Suppressor macrophage (primary cell): Measurements from ENCODE around the gene ZNF516.

Source experiments
- DNase-seq, 4 experiments: peaks; one replicate each; pipeline ENCODE4 v3.0.0-alpha.2; 2020 to 2022

The ZNF516 gene

DNA sequence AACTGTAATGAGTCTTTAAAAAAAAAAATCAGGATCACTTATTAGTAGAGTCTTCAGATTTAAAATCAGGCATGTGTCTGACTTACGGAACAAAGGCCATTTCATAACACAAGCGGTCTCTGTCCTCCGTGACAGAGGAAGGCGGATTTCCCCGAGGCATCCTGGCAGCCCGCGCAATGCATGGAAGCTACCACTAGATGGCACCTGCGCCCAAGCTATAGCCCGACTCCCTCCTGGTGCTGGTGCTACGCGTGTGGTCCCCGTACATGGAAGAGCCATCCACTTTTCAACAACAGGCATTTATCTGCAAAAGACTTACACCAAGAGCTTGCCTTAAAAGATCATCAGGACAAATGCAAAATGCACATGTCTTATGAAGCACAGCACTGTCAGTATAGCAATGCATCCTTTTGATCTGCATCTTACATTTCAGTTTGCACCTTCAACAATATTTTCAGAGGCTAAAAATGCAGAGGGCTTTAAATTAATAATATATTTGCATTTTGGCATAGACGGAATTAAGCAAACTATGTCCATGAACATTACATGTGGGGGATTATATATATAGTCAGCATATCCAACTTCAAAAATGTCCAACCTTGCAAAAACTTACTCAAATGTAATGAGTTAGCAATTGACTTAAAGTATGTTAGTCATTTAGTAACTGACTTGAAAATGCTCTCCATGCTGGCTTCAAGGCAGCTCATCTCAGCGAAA is 96.0 kb downstream of the ZNF516 start:
- DNase-seq: peak; percentile 87 to 92 (median 90)

- no peak for DNase-seq
Observed at GRCh38 chr18:76398295-76398694, 96.7 kb downstream of the ZNF516 start.

- no peak for DNase-seq
Observed at GRCh38 chr18:76397631-76398030, 97.4 kb downstream of the ZNF516 start.

- no peak for DNase-seq
Observed at GRCh38 chr18:76396792-76397191, 98.2 kb downstream of the ZNF516 start.

- peak; percentile 62 to 72 (median 67) for DNase-seq
Observed at GRCh38 chr18:76395609-76396008, 99.4 kb downstream of the ZNF516 start.

GRCh38 chr18:76394780-76395476 is 100.1 kb downstream of the ZNF516 start:
- peak in 2 of 4 experiments; percentile 28 for DNase-seq

DNA sequence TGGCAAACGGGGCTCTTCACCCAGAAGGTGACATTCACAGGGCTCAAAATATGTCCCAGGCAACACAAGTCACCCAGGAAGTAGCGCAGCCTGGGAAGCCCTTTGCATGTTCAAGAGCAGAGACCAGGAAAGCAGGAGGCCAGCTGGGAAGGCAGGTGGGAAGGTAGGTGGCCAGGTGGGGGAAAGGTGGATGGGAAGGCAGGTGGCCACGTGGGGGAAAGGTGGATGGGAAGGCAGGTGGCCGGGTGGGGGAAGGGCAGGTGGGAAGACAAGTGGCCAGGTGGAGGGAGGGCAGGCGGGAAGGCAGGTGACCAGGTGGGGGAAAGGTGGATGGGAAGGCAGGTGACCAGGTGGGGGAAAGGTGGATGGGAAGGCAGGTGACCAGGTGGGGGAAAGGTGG is 102.7 kb downstream of the ZNF516 start:
- DNase-seq: no peak

DNA sequence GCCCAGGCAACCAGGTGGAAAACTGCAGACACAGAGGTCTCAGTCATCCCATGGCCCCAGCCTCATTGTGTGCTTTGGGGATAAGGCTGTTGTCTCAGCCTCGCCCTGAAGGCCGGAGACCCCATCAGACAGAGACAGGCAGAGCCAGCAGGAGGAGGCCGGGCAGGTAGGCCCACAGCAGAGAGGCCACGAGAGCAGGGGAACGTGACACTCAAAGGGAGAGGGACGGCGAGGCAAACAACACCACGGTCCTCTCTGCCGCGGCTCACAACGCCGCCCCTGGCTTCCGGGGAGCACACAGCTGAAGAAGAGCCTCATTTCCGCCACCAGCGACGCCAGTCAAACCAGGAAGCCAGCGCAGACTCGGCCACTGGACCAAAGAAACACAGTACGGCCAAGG is 103.3 kb downstream of the ZNF516 start:
- DNase-seq: no peak

- no peak for DNase-seq
Observed at GRCh38 chr18:76391038-76391437, 104.0 kb downstream of the ZNF516 start.

DNA sequence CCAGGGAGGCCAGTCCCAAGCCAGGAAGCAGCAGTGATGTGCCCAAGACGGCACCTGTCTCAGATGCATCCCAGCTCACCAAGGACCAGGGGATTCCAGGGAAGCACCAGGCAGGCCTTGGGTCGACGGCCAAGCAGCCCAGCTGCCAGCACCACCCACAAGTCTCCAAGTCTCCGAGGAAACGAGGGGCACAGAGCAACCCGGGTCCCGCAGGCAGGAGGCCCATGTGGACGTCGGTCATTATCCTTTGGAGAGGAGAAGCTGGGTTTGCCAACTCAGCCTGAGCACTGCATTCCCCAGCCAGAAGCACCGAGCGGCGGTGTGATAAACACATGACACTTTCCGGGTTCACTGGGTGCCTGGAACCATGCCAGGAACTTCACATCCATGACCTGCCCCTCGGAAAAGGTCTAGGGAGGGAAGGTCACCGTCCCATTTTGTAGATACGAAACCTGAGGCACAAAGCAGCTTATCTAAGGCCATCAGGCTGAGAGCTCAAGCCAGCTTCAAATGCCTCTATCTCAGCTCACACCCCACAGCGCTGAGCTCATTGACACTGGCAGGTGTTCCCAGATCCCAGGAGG is 104.5 kb downstream of the ZNF516 start:
- DNase-seq: no peak

- DNase-seq: peak in 1 of 4 experiments; percentile 26
Observed at GRCh38 chr18:76389716-76390115, 105.3 kb downstream of the ZNF516 start.

DNA sequence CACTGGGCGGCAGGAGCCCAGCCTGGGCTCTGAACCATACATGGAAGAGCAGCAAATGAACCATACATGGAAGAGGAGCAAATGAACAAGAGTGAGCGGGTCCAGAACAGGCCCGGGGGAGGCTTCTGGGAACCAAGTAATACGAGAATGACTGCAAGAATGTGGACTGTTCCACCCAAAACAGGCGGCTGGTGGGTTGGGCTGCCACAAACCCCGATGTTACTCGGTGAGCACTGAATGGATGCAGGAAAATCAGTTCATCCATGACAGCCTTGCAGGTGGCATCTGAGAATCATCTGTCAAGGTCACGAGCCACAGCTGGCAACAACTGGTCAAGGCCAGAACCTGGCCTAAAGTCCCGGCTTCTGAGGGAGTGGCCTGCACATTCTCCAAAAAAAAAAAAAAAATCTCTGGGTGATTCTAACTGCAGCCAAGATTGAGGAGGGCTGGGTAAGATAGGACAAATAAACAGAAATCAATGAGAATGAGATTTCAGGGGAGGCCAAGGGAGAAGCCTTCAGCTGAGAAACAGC is 106.1 kb downstream of the ZNF516 start:
- no peak for DNase-seq

GRCh38 chr18:76388261-76388660 is 106.8 kb downstream of the ZNF516 start:
- no peak for DNase-seq

GRCh38 chr18:76387608-76388007 is 107.4 kb downstream of the ZNF516 start:
- no peak for DNase-seq

- DNase-seq: no peak
Observed at GRCh38 chr18:76386886-76387285, 108.2 kb downstream of the ZNF516 start.

DNA sequence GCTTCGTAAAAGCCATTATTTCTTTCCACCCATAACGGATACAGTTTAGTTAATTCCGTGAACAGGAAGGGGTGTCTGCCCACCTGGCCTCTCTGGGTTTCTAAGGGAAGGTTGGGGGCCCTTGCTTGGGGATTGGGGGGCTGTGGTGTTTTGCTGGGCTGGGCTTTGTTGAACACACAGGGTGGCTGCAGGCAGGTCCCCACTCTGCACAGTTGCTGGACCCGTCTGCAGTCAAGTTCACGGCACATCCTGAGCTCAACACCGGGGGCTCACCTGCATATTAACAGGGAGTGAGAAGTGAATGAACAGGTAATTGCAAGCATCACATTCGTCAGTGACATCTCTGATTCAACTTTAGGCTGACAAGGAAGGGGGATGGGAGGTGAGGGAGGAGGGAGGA is 109.0 kb downstream of the ZNF516 start:
- DNase-seq: no peak

GRCh38 chr18:76385681-76385975 is 109.4 kb downstream of the ZNF516 start:
- DNase-seq: no peak

DNA sequence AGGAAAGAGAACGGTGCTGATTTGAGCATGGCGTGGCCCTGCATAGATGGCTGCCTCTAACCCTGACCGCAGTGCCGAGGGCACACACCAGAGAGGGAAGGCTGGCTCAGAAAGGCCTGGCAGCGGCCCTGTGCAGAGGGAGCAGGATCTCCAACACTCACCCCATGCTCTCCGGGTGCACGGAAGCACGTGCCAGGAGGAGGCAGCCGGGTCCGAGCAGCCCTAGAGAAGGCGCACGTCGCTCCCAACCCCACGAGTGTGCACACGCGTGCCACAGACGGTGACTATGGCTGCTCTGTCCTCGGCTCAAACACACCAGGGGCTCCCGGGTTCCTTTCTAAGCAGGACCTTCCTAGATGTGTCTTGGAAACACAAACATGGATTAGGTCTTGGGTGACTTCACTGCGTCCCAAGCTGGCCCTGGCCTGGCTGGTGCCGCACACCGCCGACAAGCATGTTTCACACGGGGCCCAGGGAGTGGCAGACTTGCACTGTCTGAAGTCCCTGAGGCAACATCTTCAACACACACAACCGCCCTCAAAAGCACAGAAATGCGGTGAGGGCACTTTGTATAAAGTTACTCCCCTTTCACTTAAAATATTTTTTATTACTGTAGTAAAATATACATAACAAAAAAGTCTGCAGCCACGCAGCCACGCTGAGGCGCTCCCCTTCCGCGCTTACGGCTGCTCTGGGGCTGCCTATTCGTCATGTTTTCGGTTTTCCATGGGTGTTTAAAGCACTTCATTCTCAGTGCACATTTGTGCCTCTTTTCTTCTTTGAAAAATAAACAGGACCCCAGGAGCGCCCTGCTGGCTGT is 110.0 kb downstream of the ZNF516 start:
- no peak for DNase-seq

GRCh38 chr18:76384114-76384790 is 110.8 kb downstream of the ZNF516 start:
- no peak for DNase-seq

- no peak for DNase-seq
Observed at GRCh38 chr18:76383636-76384035, 111.4 kb downstream of the ZNF516 start.

DNA sequence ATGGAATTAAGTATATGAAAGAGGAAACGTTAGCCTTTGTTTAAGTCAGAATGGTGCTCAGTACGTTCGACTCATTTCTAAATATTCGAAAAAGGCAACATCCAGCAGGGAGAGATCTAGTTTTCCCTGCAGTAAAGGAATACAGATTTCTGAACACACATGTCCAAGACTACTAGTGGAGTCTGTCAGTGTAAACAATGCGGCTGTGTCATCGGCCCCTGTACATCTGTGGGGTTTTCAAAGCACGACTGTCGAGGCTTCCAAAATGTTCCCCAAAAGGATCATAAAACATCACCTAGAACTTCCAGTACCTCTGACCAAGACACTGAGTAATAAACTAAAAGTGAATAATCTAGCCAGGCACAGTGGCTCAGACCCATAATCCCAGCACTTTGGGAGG is 112.8 kb downstream of the ZNF516 start:
- no peak for DNase-seq

DNA sequence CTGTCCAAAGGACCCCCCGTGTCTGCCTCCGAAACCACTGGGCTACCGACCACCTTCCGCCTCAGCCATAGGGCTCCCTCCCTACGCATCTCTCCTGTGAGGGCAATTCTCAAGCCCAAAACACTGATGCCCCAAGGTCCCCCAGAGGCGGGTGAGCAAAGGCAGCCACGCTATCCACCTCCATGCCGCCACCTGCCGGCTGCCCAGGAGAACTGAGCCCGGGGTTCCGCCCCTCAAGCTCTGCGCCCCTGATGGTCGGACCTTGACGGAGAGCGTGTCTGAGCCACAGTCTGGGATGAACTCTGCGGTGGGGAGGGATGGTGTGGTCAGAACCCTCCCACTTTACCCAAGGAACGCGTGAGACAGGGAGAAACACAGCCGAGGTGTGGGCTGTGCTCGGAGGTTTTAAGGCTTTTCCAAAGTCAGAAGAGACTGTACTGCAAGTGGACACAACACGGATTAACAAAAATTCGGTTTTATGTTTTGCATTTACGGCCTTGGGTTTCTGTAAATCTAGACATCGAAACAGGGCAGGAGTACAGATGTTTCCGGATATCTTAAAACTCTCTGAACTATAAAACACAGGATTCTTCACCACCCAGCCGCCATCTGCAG is 114.1 kb downstream of the ZNF516 start:
- peak in 1 of 4 experiments; percentile 18 for DNase-seq
